Omental fat pad (tissue), 4 donors: Measurements from ENCODE around the gene EXOC7. TPM values are rescaled to one million over a fixed set of nuclear protein-coding genes. Genes with fewer than 3 reads are reported as not detected.

Experiments
- ATAC-seq: fragments of 150-250 bp; one replicate; pipeline ENCODE4 v1.9.1; 2016; ENCODE audit warnings: mild to moderate bottlenecking, moderate library complexity; ENCODE audit not compliant: low FRiP score
- DNase-seq: peaks from one replicate; pipeline ENCODE4 v3.0.0-alpha.2; 2019; ENCODE audit warnings: low spot score
- CTCF ChIP-seq, 3 donors: fragments of 450-650 bp; IDR thresholded peaks; one replicate each; pipeline ENCODE4 v1.5.1; 2016 to 2017; ENCODE audit warnings: antibody characterized with exemption in 3 of 3, mild to moderate bottlenecking in 3 of 3, moderate library complexity in 2 of 3
- total RNA-seq, 4 donors: library from RNA; depleted of rRNA; stranded (reverse); fragments of >200 nt; gene quantifications; one replicate each; pipeline ENCODE4 v1.1.0, GENCODE V29; 2016

Gene EXOC7
- 10 to 100 TPM; 69.3 to 93.9 (median 74.1) TPM for total RNA-seq

- TF ChIP-seq CTCF (IDR thresholded peaks at IDR 0.05): no peak
- DNase-seq (peak; percentile 77), ATAC-seq (peak; percentile 89)
These were observed at the start of gene EXOC7 for GRCh38 chr17:76103274-76104139. EXOC7 (minus strand) TSS chr17:76103787; CDS start chr17:76103692, 95 bp downstream.

DNA sequence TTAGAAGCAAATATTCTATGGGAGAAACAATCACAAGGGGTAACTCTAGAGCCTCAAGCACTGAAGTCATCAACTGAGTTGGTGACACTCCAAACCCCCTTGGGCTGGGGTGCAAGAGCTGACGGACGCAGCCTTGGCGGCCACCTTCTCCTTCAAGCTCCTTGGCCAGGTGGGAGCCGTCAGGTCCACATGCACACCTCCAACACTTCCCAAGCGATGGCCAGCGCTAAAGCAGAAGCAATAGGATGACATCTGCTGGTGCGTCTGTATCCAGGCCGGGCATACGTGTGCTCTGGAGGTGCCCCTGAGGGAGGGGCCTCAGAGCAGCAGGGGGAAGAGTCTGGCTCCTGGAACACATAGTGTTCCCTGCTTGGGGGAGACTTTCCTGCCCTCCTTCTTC is 49.6 kb upstream of the EXOC7 start:
- DNase-seq: no peak
- no peak for ATAC-seq
- no peak for TF ChIP-seq CTCF (IDR thresholded peaks at IDR 0.05)

- ATAC-seq (no peak), DNase-seq (no peak)
These were observed 49.0 kb upstream of the EXOC7 start for GRCh38 chr17:76152591-76152990.

GRCh38 chr17:76151896-76152454 is 48.4 kb upstream of the EXOC7 start:
- no peak for TF ChIP-seq CTCF (IDR thresholded peaks at IDR 0.05)

More at GRCh38 chr17:76152591-76152990, 49.0 kb upstream of the EXOC7 start:
- no peak for TF ChIP-seq CTCF (IDR thresholded peaks at IDR 0.05)

GRCh38 chr17:76150712-76151622 is 47.4 kb upstream of the EXOC7 start:
- peak; percentile 59 for ATAC-seq
- no peak for DNase-seq
- no peak for TF ChIP-seq CTCF (IDR thresholded peaks at IDR 0.05)

More at GRCh38 chr17:76151896-76152454, 48.4 kb upstream of the EXOC7 start:
- DNase-seq: no peak
- no peak for ATAC-seq

- DNase-seq (no peak), ATAC-seq (no peak)
- no peak for TF ChIP-seq CTCF (IDR thresholded peaks at IDR 0.05)
These were observed 45.6 kb upstream of the EXOC7 start for GRCh38 chr17:76149214-76149613.
